H1 (cell line): Measurements from ENCODE around the gene TRIP11. TPM values are rescaled to one million over a fixed set of nuclear protein-coding genes. Genes with fewer than 3 reads are reported as not detected.

Experiments used
- CTCF ChIA-PET: fragments of 300-600 bp; sonication (Branson Sonifier 250); formaldehyde crosslinking; loops from one replicate; lab custom pipeline; 2021; ENCODE audit not compliant: partially characterized antibody; lab: Charles Lee
- POLR2A ChIA-PET: fragments of 300-600 bp; sonication (Branson Sonifier 250); formaldehyde crosslinking; loops from one replicate; lab custom pipeline; 2021; ENCODE audit warnings: inconsistent platforms; ENCODE audit not compliant: partially characterized antibody; lab: Charles Lee
- DNase-seq, 2 experiments: peaks; one replicate each; pipeline versions ENCODE4 v3.0.0 to v3.0.0-alpha.2; 2010 to 2022; ENCODE audit warnings: low spot score in 2 of 2, low read depth in 1 of 2, mixed read lengths in 1 of 2
- FAIRE-seq: peaks from 2 replicates; lab custom pipeline; 2011; peaks lifted over from hg19 to GRCh38; lab: Jason Lieb, UNC
- H2AFZ ChIP-seq: 2 replicates; pipeline ENCODE4 v1.8.1; 2012; ENCODE audit warnings: low read length, inconsistent platforms
- H2AK5ac ChIP-seq: 2 replicates; pipeline ENCODE4 v1.6.1; 2013; ENCODE audit warnings: low read depth, low read length
- H2BK120ac ChIP-seq: replicated peaks from 2 replicates; pipeline ENCODE3; 2013; ENCODE audit warnings: low read depth, low read length, inconsistent platforms
- H2BK12ac ChIP-seq: 2 replicates; pipeline ENCODE4 v1.6.1; 2013; ENCODE audit warnings: low read depth, low read length
- H2BK15ac ChIP-seq: 2 replicates; pipeline ENCODE4 v1.6.1; 2013; ENCODE audit warnings: low read length
- H2BK20ac ChIP-seq: 2 replicates; pipeline ENCODE4 v1.6.1; 2013; ENCODE audit warnings: low read length
- H2BK5ac ChIP-seq: 2 replicates; pipeline ENCODE4 v1.6.1; 2013; ENCODE audit warnings: low read depth, low read length
- H3K14ac ChIP-seq: 2 replicates; pipeline ENCODE4 v1.6.1; 2013; ENCODE audit warnings: inconsistent platforms; ENCODE audit not compliant: insufficient read length
- H3K18ac ChIP-seq: 2 replicates; pipeline ENCODE4 v1.6.1; 2013; ENCODE audit warnings: low read length; ENCODE audit errors: extremely low read depth
- H3K23ac ChIP-seq: 2 replicates; pipeline ENCODE4 v1.6.1; 2013; ENCODE audit warnings: inconsistent platforms; ENCODE audit not compliant: insufficient read length
- H3K23me2 ChIP-seq: 2 replicates; pipeline ENCODE4 v1.6.1; 2013; ENCODE audit warnings: low read depth, low read length
- H3K27ac ChIP-seq: 2 replicates; pipeline ENCODE4 v1.6.1; 2011; ENCODE audit warnings: low read depth, low read length, inconsistent platforms
- H3K27me3 ChIP-seq, 4 experiments: replicated peaks in 1 of 4; 1 replicate in 1 of 4; 2 replicates in 3 of 4; pipeline versions ENCODE4 v1.6.1 to v1.8.1; 2011 to 2013; ENCODE audit warnings: low read length in 3 of 4, mild to moderate bottlenecking in 3 of 4, inconsistent platforms in 2 of 4, mixed read lengths in 2 of 4, moderate library complexity in 1 of 4; ENCODE audit not compliant: control insufficient read depth in 3 of 4, insufficient read depth in 3 of 4; ENCODE audit errors: extremely low read depth in 1 of 4
- H3K36me3 ChIP-seq, 4 experiments: 2 replicates each; pipeline versions ENCODE4 v1.6.1 to v1.8.1; 2011 to 2013; ENCODE audit warnings: mild to moderate bottlenecking in 4 of 4, low read length in 3 of 4, moderate library complexity in 2 of 4, control low read depth in 1 of 4, inconsistent platforms in 1 of 4; ENCODE audit not compliant: insufficient read depth in 4 of 4, control insufficient read depth in 2 of 4
- H3K4ac ChIP-seq: replicated peaks from 2 replicates; pipeline ENCODE3; 2013; ENCODE audit warnings: low read length, low read depth, mixed read lengths, inconsistent platforms; ENCODE audit not compliant: insufficient read length
- H3K4me1 ChIP-seq, 4 experiments: replicated peaks in 1 of 4; 1 replicate in 1 of 4; 2 replicates in 3 of 4; pipeline versions ENCODE4 v1.6.1 to v1.8.1; 2011 to 2013; ENCODE audit warnings: low read length in 3 of 4, inconsistent platforms in 2 of 4, mixed read lengths in 1 of 4; ENCODE audit not compliant: insufficient read depth in 4 of 4, control insufficient read depth in 3 of 4
- H3K4me2 ChIP-seq, 2 experiments: 2 replicates each; pipeline versions ENCODE4 v1.6.1 to v1.8.1; 2011 to 2013; ENCODE audit warnings: low read depth in 2 of 2, low read length in 2 of 2, control low read depth in 1 of 2, inconsistent platforms in 1 of 2, mild to moderate bottlenecking in 1 of 2; ENCODE audit not compliant: insufficient read depth in 1 of 2
- H3K4me3 ChIP-seq, 4 experiments: fragments of 200-600, 300-600 bp in 1 of 4; sonication (generic), shearing (Covaris generic), sonication (Bioruptor Twin) in 1 of 4; 2 replicates each; pipeline versions ENCODE4 v1.5.1 to v1.8.1; 2011 to 2016; ENCODE audit warnings: low read length in 4 of 4, low read depth in 3 of 4, control low read depth in 2 of 4, inconsistent platforms in 2 of 4, mild to moderate bottlenecking in 2 of 4, mixed read lengths in 1 of 4, moderate library complexity in 1 of 4; ENCODE audit not compliant: insufficient read depth in 2 of 4; ENCODE audit errors: extremely low read depth in 1 of 4
- H3K56ac ChIP-seq: replicated peaks from 2 replicates; pipeline ENCODE3; 2013; ENCODE audit warnings: low read depth, mild to moderate bottlenecking, mixed read lengths, low read length, inconsistent platforms; ENCODE audit not compliant: insufficient read length
- H3K79me1 ChIP-seq: 2 replicates; pipeline ENCODE4 v1.6.1; 2013; ENCODE audit warnings: low read depth, low read length, control low read depth
- H3K79me2 ChIP-seq, 2 experiments: 2 replicates each; pipeline versions ENCODE4 v1.6.1 to v1.8.1; 2012 to 2013; ENCODE audit warnings: low read length in 2 of 2, mild to moderate bottlenecking in 2 of 2, inconsistent platforms in 1 of 2; ENCODE audit not compliant: insufficient read depth in 2 of 2, control insufficient read depth in 1 of 2
- H3K9ac ChIP-seq, 4 experiments: replicated peaks in 1 of 4; 1 replicate in 1 of 4; 2 replicates in 3 of 4; pipeline versions ENCODE4 v1.6.1 to v1.8.1; 2011 to 2013; ENCODE audit warnings: low read depth in 3 of 4, low read length in 3 of 4, control low read depth in 2 of 4, mild to moderate bottlenecking in 2 of 4, moderate library complexity in 2 of 4, inconsistent platforms in 1 of 4; ENCODE audit errors: extremely low read depth in 1 of 4
- H3K9me3 ChIP-seq, 2 experiments: 2 replicates each; pipeline versions ENCODE4 v1.6.1 to v1.8.1; 2012 to 2013; ENCODE audit warnings: mild to moderate bottlenecking in 2 of 2, moderate library complexity in 2 of 2, control low read depth in 1 of 2, inconsistent platforms in 1 of 2, low read depth in 1 of 2, low read length in 1 of 2, mixed read lengths in 1 of 2; ENCODE audit not compliant: insufficient read depth in 2 of 2
- H4K20me1 ChIP-seq, 2 experiments: replicated peaks in 1 of 2; 2 replicates each; pipeline versions ENCODE3 to v1.8.1; 2011 to 2013; ENCODE audit warnings: inconsistent platforms in 2 of 2, low read length in 2 of 2, mild to moderate bottlenecking in 1 of 2; ENCODE audit not compliant: insufficient read depth in 2 of 2, control insufficient read depth in 1 of 2
- H4K5ac ChIP-seq: 2 replicates; pipeline ENCODE4 v1.6.1; 2013; ENCODE audit warnings: low read length, low read depth, mixed read lengths, inconsistent platforms; ENCODE audit not compliant: insufficient read length
- H4K8ac ChIP-seq: 2 replicates; pipeline ENCODE4 v1.8.0; 2013; ENCODE audit warnings: mild to moderate bottlenecking, moderate library complexity, low read length, inconsistent platforms; ENCODE audit not compliant: insufficient read depth; ENCODE audit errors: extremely low read depth
- H4K91ac ChIP-seq: replicated peaks from 2 replicates; pipeline ENCODE3; 2013; ENCODE audit warnings: low read length, mixed read lengths, inconsistent platforms; ENCODE audit not compliant: insufficient read length
- CREB1 ChIP-seq: IDR thresholded peaks from 2 replicates; pipeline ENCODE4 v1.6.1; 2012; ENCODE audit warnings: inconsistent platforms
- PHF8 ChIP-seq: fragments of 200-600 bp; sonication (generic); conservative IDR thresholded peaks from 2 replicates; pipeline ENCODE4 v1.7.1; 2012; ENCODE audit warnings: low read depth, mild to moderate bottlenecking, inconsistent platforms, low read length, moderate library complexity
- TAF1 ChIP-seq: IDR thresholded peaks from 2 replicates; pipeline ENCODE4 v1.6.1; 2011; ENCODE audit warnings: mild to moderate bottlenecking, low read depth, low read length
- WGBS, 2 experiments: shearing (Covaris generic) in 1 of 2; methylation state at CpG; one replicate each; pipeline versions ENCODE4 v1.1.6 to v1.1.7; 2013 to 2015; ENCODE audit warnings: low lambda C conversion rate in 2 of 2, mixed read lengths in 2 of 2, inconsistent platforms in 1 of 2, low coverage in 1 of 2, missing lambda C conversion rate in 1 of 2; ENCODE audit not compliant: insufficient replicate concordance in 2 of 2, insufficient coverage in 1 of 2, insufficient read length in 1 of 2; ENCODE audit errors: extremely low coverage in 1 of 2, missing lambda C conversion rate in 1 of 2; 5-methylcytosine and 5-hydroxymethylcytosine counted together
- polyA plus RNA-seq, 7 experiments: library from polyadenylated mRNA; depleted of rRNA in 3 of 7; stranded (reverse) in 5 of 7; unstranded in 2 of 7; fragments of >200 nt in 5 of 7; fragments of 200-250 nt in 2 of 7; gene quantifications; 1 replicate in 5 of 7; 2 replicates in 1 of 7; 4 replicates in 1 of 7; pipeline versions ENCODE4 v1.2.1 to v1.2.3, GENCODE V29; 2011 to 2013; ENCODE audit warnings: missing spikeins in 2 of 7, mixed read lengths in 2 of 7
- total RNA-seq: library from RNA; stranded (reverse); fragmentation: NEBNext Ultra II Directional; extraction: Animal tissue kit (Norgen Biotek cat#: 25700); gene quantifications from 2 replicates; pipeline ENCODE4 v1.2.1, GENCODE V29; 2021
- TF ChIP-seq, protein P1 (sequence below): IDR thresholded peaks from 2 replicates; pipeline ENCODE4 v1.6.1; 2012; ENCODE audit warnings: inconsistent platforms
- TF ChIP-seq, protein P2 (sequence below): IDR thresholded peaks from 2 replicates; pipeline ENCODE4 v1.6.1; 2011; ENCODE audit warnings: low read length, improper control_type of control experiment
- TF ChIP-seq, protein P3 (sequence below): IDR thresholded peaks from 2 replicates; pipeline ENCODE4 v1.6.1; 2012; ENCODE audit warnings: low read length, inconsistent platforms

The TRIP11 gene
- total and polyA plus RNA-seq, 2 of the 8 experiments (the other 6 are each of a cell fraction or from before 2014, with no cell fraction given), result 3.3 to 30.4 TPM

DNA sequence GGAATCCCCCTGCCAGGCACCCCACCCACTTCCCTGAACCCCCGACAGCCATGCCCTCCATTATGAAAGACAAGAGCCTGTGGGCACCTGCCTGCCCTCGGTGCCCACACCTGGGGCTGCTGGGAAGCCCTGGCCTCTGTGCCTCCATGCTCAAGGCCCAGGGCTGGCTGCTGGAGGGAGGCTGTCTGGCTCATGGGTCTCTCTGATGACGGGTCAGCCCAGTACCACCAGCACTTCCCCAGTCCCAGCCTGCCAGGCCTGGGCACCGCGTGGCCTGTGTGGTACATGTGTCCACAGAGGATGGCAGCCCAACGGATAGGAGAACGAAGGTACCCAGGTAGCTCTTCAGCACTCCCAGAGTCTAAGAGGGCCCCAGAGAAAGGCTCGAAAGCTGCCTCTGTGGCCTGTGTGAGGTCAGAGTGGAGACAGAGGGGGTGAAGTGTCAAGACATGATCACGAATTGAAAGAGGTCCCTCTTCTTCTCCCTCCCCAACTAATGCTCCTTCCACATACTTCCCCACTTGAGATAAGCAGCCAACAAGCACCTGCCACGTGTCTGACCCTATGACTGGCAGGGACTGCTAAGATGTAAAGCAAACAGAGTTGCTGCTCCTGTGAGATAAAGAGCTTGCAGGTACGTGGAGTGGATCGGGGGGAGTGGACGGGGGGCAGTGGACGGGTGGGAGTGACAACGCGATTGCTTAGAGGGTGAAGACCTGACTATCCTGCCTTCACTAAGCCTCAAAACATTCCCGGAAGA, 113.5 kb downstream of the TRIP11 start:
- Histone ChIP-seq H2AFZ (no peak overlapping the region), H3K23me2 (no peaks in the 10 kb centered on the region), H2BK120ac (no peak overlapping the region), H2BK20ac (no peak overlapping the region), H2BK12ac (no peak overlapping the region), H3K18ac (no peak overlapping the region), H3K9me3 (no peaks in the 10 kb centered on the region), H3K9ac (no peak overlapping the region), H2AK5ac (no peak overlapping the region), H2BK15ac (no peak overlapping the region), H3K27me3 (no peaks in the 10 kb centered on the region), H3K4ac (no peak overlapping the region), H3K4me2 (no peak overlapping the region), H3K36me3 (no peaks in the 10 kb centered on the region), H3K14ac (no peak overlapping the region), H4K5ac (no peak overlapping the region), H3K79me2 (no peaks in the 10 kb centered on the region), H3K4me1 (0 out of 7 replicates have a peak, but pooled peaks cover 0 to 3% (median 0%) of the 10 kb centered on the region in 4 experiments), H4K20me1 (no peaks in the 10 kb centered on the region), H2BK5ac (no peak overlapping the region), H3K56ac (no peak overlapping the region), H4K8ac (no peak overlapping the region; the same call in 1 of the 2 replicates), H3K23ac (no peak overlapping the region), H4K91ac (no peak overlapping the region), H3K27ac (no peak overlapping the region), H3K4me3 (no peak overlapping the region), H3K79me1 (no peaks in the 10 kb centered on the region)
- DNase-seq (no peak), FAIRE-seq (no peak)
- CTCF ChIA-PET, result interaction anchor here (0.6 to 1.1 kb wide), 4 partner anchors 15 to 207 kb away, joined by 3 read pairs; no protein-coding TSS in a partner anchor
- POLR2A ChIA-PET, result no interaction called here
- WGBS, 2 experiments, result 83% methylated on average over 14 of the region's 17 CpGs; no CpG with 5 or more reads in 1 of the 2 experiments
- no peak for TF ChIP-seq PHF8
- TF ChIP-seq, protein P1, sequence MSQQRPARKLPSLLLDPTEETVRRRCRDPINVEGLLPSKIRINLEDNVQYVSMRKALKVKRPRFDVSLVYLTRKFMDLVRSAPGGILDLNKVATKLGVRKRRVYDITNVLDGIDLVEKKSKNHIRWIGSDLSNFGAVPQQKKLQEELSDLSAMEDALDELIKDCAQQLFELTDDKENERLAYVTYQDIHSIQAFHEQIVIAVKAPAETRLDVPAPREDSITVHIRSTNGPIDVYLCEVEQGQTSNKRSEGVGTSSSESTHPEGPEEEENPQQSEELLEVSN, result no peak
- TF ChIP-seq TAF1, result no peak
- TF ChIP-seq, protein P2, sequence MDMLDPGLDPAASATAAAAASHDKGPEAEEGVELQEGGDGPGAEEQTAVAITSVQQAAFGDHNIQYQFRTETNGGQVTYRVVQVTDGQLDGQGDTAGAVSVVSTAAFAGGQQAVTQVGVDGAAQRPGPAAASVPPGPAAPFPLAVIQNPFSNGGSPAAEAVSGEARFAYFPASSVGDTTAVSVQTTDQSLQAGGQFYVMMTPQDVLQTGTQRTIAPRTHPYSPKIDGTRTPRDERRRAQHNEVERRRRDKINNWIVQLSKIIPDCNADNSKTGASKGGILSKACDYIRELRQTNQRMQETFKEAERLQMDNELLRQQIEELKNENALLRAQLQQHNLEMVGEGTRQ, result no peak
- TF ChIP-seq CREB1, result no peak
- TF ChIP-seq, protein P3, sequence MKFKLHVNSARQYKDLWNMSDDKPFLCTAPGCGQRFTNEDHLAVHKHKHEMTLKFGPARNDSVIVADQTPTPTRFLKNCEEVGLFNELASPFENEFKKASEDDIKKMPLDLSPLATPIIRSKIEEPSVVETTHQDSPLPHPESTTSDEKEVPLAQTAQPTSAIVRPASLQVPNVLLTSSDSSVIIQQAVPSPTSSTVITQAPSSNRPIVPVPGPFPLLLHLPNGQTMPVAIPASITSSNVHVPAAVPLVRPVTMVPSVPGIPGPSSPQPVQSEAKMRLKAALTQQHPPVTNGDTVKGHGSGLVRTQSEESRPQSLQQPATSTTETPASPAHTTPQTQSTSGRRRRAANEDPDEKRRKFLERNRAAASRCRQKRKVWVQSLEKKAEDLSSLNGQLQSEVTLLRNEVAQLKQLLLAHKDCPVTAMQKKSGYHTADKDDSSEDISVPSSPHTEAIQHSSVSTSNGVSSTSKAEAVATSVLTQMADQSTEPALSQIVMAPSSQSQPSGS, result no peak
